COLO829 (cell line): ENCODE measurements around the gene IDI1.
"Not testable (repeated sequence)": the region's sequence is repeated elsewhere in the genome, so short reads cannot be mapped to it uniquely, and the experiment has no call there.

ENCODE experiments used
- DNase-seq: peaks from one replicate; pipeline ENCODE4 v3.0.0; 2012; ENCODE audit warnings: low spot score

The IDI1 gene

DNA sequence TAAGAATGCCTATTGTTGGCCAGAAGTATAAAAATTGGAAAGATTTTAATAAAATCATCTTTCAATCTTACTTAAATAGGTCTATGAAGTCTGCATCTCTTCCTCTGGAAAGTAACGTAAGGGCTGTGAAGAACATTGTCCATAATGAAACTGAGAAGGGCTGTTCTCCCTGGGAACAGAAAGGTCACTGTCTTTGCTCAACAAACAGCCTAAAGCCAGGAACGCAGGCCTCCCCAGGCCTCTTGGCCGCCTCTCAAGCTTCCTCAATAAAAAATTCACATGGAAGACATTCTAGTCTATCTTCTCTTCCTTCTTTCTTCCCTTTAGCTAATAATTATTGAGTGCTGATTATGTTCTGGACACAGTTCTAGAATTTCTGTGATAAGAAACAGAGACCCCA, 14.2 kb downstream of the IDI1 start:
- peak; percentile 48 for DNase-seq

DNA sequence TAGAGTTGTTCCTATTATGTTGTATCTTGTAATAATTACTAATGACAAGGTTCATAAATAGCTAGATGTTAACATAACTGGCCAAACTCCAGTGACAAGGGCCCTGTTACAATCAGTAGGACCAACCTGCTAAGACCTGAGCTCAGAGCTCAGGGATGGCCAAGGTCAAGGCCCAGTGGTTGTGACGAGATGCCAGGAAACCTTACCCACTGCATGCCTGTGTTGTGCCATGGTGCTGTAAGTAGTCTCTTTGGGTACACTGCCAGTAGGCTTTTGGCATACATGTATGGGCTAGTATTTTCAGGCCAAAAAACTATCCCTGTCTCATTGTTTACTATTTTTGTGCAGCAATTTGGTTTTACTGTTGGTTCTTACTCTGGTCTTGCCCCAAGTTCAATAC, 15.3 kb downstream of the IDI1 start:
- DNase-seq = no peak

DNA sequence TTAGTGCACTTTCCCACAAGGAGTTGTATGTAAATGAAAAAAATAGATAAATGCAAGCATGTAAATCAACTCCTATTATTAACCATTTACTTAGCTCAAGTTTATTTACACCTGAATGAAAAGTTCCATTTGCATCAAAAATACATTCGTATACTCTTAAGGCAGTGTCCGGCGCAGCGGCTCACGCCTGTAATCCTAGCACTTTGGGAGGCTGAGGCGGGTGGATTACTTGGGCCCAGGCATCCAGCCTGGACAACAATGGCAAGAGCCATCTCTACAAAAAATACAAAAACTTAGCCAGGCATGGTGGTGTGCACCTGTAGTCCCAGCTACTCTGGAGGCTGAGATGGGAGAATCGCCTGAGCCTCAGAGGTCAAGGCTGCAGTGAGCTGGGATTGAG, 19.1 kb downstream of the IDI1 start:
- DNase-seq = no peak

DNA sequence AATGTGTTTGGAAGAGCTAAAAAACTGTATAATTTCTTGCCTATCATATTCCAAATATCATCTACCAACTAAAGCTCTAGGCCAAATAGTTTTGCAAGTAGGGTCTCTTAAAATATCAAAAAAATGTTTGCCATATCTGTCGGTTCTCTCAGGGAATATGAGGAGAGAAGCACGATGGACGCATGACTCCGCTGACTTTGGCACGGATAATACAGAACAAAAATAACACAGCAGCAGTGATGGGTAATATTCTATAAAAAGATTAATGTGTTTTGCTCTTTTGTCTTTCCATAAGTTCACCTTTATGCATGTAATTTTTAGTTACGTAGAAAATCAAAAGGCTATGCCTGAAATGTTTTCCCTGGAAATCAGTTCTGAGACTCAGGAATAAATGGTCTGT, 22.3 kb downstream of the IDI1 start:
- DNase-seq = no peak

DNA sequence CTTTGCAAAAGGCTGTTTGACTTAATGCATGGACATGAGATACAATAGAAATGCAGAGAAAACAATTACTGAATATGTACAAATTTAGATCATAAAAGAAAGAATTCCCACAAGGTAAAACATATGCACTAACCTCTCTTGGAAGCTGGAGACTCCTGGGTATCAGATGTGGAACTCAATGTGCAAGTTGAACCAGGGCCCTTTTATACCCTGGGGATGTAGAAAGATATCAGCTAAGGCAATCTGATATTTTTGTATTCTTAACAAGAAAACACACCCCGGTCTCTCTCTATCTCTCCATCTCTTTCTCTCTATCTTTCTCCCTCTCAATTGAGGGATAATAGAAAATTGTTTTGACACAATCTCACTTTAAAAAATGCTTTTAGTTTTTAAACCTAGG, 23.2 kb downstream of the IDI1 start, which contains the start of gene IDI2:
IDI2 (minus strand) TSS at position 177 of the 400 bp plus-strand sequence. CDS start 1,136 bp downstream, outside the sequence.
- no peak for DNase-seq

DNA sequence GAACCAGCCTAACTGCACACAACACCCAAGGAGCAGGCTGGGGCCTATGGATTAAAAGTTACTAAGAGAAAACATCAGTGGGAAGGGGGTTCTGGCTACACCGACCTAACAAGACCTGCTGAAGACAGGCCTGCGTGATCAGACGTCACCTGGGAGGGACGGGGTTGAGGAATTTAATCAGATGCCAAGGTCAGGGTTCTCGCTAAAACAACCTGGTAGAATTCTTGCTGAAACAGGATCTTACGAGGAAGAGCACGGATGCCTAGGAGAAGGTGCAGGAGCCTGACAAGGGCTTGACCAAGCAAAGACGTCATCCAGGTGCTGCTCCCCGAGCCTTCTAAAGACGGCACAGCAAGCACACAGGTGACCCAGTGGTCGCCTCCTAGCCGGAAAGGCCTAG, 24.8 kb downstream of the IDI1 start:
- no peak for DNase-seq

DNA sequence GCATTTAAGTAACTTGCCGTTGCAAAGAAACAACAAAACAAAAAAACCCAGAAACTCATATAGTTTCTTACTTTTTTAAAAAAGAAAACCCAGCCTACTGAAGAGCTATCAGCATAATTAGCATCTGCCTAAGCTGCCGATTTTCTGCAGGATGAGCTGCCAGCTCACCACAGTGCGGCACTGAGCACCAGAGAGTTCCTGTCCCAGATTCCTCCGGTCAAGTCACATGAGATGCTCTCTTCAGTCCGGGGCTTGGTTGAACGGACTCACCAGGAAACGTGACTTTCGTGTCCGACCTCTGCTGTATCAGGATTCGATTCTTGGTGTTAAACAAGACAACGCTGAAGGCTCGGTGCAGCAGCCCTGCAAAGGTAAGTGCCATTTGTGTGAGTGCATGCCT, 26.5 kb downstream of the IDI1 start:
- no peak for DNase-seq

DNA sequence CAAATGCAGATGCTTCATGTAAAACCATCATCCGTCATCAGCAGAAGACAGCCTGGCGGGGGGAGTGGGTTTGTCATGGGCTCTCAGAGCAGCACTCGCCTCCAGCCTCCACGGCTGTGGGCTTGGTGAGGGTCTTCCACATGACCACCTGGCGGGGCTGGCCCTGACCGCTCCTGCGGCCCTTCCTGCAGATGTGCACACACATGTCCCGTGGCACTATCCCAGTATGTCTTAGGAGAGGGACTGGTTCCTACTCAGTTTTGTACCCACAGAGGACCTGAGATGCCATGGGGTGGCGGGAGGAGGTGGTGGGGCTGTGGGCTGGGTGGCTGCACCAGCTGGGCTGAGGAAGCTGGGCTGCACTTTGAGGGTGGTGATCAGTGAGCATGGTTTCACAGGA, 28.0 kb downstream of the IDI1 start:
- no peak for DNase-seq

DNA sequence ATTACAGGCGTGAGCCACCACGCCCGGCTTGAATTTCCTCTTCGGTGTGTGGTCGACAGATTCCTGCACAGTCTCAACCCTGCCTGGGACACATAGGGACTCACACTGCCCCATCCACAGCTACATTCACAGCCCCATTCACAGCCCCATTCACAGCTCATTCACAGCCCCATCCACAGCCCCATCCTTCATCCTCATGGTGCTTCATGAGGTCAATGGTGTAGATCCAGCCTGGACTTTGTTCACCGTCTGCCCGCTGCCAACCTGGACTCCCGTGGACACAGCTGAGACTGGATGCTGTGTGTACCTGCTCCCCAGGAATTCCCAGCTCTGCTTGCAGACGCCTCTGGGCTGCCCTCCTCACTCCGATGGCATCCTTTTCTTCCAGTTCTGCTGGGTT, 28.5 kb downstream of the IDI1 start:
- no peak for DNase-seq

DNA sequence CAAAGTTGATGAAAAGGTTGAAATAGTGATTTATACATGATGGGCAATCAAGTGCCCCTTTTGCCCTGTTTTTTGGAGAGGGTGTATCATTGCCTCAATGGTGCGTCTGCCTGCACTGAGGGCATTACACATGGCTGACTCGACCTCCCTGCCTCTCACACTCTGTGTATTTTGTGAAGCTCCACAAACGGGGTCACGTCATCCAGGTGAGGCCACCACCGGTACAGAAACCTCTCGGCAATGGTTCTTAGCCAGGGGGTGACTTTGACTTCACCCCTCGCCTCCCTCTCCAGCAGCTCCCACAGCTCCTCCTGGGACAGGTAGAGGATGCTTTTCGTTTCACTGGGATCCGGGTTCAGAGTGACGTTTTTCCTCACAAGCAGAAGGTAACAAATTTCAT, 29.6 kb downstream of the IDI1 start:
- DNase-seq = no peak

DNA sequence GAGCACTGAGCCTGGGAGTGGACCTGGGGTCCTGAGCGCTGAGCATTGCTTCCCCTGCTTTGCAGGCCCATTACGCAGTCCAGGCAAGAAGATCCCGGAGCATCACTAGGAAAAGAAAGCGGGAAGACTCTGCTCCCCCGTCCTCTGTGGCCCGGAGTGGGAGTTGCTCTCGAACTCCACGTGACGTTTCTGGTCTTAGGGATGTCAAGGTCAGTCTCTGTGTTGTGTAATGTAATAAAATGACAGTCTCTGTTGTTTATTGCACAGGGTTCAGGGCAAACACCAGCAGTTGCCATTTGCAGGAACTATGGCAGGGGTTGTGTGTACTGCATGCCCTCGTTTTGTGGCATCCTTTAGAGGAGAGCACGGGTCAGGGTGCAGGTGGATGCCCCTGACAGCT, 33.2 kb downstream of the IDI1 start:
- DNase-seq = no peak

DNA sequence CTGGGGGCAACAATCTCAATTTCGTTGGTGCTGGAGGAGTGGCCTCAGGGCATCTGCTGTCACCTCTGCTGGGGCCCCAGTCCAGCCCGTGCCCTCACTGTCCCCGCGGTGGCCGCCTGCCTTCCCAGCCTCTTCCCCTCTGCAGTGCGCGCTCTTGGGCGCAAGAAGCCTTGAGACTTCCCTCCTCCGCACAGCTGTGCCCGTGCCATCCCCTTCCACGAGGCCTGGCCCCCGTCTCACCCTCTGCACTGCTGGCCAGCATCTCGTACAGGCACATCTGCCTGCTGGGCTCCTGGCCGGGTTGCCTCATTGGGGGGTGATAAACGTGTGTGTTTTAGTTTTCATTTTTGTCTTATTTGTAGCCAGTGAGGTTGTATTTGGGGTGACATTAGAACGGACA, 37.2 kb downstream of the IDI1 start:
- DNase-seq = no peak

DNA sequence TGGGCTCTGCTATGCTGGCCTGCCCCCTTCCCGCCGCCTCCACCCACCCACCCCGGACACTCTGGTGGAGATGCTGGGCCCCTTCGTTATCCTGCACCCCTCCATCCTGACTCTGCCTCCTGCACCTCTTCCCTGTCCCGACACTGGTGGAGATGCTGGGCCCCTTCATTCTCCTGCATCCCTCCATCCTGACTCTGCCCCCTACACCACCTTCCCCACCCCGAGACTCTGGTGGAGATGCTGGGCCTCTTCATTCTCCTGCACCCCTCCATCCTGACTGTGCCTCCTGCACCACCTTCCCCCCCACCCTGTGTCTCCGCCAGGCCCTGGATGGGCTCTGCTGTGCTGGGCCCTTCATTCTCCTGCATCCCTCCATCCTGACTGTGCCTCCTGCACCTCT, 38.2 kb downstream of the IDI1 start:
- no peak for DNase-seq

DNA sequence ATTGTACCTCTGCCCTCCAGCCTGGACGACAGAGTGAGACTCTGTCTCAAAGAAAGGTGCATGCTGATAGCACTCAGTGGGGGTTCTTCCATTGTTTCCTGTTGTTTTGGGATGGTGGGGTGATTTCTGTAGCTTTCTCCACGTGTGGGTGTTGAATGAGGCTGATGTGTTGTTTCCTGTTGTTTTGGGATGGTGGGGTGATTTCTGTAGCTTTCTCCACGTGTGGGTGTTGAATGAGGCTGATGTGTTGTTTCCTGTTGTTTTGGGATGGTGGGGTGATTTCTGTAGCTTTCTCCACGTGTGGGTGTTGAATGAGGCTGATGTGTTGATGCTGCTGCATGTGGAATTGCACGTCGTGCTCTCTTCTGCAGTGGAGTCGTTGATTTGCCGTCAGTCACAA, 39.0 kb downstream of the IDI1 start:
- not testable (repeated sequence) for DNase-seq

DNA sequence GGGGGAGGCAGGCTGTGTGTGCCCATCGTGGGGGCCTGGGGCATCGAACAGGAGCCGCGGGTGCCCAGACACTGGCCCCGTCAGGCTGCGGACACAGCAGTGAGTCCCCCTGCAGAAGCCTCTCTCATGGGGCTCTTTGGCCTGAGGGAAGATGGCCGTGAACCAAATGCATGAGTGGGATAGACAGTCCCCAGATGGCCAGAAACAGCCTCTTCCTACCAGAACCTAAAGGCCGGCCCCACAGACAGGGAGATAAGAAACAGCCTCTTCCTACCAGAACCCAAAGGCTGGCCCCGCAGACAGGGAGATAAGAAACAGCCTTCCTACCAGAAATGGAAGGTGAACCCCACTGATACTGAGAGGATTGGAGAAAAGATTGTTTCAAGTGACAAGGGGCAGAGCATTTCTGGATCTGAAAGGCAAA, 39.8 kb downstream of the IDI1 start:
- DNase-seq = no peak

DNA sequence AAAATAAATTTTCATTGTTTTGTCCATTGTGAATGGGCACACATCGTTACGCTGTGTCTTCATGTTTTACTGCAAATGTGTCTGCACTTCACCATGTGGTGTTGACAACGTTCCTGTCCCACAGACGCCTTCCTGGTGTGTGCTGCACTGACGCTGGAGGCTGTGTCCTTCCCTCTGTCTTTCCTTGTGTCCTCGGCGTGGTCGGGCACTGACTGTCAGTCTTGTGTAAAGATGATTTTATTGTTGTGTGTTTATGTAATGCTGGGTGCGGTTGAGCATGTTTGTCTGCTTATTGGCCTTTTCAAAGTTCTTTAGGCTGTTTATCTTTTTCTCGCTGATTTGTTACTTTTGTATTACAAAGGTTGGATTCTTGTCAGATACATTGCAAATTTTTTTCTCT, 41.3 kb downstream of the IDI1 start:
- no peak for DNase-seq

DNA sequence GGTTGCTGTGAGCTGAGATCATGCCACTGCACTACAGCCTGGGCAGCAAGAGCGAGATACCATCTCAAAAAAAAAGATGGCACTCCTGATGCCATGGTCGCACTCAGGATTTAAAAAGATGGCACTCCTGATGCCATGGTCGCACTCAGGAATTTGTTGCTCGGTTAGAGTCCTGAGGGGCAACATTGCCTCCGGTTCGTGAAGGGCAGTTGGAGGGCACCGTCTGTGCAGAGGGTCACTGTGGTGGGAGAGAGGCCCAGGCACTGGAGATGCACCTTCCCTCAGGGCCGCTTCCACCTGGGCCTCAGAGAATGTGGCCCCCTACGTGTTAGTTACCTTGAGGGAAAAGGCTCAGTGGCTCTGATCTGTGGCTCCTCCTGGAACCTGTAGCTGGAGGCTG, 42.3 kb downstream of the IDI1 start:
- no peak for DNase-seq

DNA sequence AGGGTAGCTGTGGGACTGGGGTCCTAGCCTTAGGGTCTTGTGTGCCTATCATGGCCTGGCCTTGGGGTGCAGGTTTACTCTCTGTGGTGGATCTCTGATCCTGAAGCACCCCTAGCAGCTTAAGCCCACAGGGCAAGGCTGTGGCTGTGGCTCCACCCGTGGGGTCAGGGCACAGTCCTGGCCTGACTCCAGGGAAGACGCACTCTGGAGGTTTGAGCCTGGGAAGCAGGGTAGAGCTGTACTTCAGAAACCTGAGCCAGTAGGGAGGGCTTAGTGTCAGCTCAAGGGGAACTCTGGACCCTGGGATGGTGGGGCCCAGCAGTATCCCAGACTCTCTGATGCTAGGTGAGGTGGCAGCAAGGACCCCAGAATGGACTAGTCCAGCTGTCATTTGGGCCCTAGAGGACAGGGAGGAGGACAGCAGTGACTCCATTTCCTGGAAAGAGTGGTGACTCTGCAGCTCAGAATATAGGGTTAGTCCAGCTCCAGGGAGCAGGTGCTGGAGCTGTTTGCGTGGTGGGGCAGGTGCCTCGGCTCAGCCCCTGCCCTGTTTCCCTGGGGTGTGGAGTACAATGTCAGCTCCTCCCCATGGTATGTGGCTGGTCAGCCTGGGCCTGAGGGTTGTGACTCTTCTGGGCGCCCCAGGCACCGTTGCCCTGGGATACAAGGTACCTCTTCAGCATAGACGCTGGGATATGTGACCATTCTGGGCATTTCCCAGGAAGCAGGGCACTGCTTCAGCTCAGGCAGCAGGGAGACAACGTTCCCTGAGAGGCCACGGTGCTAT, 44.8 kb downstream of the IDI1 start:
- DNase-seq = no peak

DNA sequence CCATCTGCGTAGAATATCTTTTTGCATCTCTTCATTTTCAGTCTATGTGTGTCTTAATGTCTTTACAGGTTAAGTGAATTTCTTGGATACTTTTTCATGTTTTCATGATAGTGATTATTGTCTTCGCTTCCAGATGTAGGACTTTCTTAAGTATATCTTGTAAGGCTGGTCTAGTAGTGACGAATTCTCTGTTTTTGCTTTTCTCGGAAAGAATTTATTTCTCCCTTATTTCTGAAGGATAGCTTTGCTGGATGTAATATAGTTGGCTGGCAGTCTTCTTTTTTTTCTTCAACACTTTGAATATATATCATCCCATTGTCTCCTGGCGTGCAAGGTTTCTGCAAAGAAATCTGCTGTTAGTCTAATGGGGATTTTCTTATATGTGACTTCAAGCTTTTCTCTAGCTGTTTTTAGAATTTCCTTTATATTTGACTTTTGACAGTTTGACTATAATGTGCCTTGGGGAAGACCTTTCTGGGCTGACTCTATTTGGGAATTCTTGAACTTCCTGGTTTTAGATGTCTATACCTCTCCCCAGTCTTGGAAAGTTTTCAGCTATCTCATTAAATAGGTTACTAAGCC, 46.4 kb downstream of the IDI1 start:
- no peak for DNase-seq

DNA sequence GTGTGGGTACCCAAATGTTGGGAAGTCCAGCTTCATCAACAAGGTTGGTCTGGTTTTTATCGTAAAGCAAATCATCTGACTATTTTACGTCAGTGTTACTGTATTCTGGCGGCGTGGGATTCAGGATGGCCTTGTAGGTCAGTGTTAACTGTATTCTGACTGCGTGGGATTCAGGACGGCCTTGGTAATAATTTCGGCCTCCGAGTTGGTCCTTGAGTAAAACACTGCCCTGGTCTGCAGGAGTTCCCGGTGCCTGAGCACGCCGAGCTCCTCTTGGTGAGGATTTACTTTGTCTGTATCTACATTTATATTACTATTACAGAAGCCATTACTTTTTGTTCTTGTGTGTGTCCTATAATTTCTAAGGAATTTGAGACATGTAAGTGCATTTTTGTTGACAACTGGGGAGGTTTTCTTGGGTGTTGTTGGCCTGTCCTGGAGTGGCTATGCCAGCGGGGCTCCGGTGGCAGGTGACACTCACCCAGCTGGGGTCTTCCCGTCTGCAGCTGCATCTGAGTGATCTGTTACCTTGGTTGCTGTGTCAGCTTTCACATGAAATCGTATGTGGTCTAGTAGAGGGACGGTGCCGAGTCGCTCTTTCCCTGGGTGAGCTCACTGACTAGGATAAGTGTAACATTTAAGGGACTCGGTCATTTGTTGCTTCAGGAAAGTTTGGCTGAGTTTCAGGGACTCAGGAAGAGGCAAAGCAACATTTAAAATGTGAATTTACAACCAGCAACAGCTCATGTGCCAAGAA, 51.5 kb downstream of the IDI1 start:
- no peak for DNase-seq

DNA sequence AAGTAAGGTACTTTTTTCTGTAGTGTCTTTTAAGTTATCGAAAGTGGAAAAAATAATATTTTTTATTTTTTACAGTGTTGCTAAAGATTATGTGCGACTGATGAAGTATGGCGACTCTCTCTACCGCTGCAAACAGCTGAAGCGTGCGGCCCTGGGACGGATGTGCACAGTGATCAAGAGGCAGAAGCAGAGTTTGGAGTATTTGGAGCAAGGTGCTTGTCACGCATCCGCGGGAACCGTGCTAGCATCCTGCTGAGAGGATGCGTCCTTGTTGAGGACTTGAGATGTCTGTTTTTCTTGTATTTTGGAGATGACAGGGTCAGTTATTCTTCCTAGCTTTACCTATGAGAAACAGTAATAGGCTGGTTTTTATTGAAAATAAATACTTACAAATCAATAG, 52.9 kb downstream of the IDI1 start:
- DNase-seq = no peak

DNA sequence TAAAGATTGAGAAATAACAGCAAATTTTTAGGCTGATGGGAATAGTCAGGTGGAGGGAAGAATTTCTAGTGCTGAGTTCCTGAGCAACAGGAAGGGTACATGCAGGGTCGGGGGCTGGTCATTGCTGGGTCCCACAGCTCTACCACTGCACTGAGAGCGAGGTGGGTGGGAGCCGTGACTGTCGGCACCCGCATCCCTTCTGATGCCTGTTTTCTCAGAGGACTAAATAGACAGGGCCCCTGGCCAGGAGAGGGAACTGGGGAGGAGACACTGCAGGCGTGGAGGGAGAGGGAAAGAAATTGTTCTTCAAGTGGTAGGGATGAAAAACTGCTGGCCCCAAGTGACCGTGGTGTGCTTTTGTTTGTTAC, 53.4 kb downstream of the IDI1 start:
- no peak for DNase-seq

DNA sequence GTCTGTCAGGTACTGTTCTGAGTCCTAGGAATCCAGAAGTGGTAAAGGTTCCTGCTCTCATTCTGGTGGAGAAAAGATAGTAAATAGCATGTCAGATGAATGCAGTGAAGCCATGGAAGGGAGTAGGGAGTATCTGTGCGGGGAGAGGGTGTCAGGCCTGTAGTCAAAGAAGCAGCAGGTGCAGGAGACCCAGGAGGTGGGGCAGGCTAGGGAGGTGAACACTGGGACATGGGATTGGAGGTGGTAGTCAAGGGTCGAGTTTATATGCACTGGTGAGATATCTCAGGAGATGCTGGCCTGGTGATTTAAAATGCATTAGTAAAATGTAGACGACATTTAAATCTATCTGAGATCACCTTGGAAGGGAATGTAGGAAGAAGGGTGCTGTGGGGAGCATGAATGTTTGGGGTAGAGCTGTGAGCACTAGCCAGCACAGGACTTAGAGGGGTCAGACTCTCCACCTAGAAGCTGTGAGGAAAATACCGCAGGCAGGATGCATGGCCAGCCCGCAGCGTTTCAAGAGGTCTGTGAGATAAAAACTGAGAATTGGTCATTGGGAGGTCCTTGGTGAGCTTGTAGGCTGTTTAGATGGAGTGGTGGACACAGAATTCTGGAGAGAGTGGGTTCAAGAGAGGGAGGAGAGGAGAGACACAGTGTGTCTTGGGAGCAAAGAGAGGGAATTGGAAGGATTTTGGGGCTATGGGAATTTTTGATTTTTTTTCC, 53.9 kb downstream of the IDI1 start:
- no peak for DNase-seq
